Embryonic facial prominence (tissue), 1 donor: ENCODE measurements around the gene CACNA2D1.

Experiments used
- DNase-seq: peaks from one replicate; pipeline ENCODE4 v3.0.0-alpha.2; 2016; ENCODE audit errors: extremely low spot score

Gene CACNA2D1

GRCh38 chr7:82226191-82226590, 217.4 kb downstream of the CACNA2D1 start:
- DNase-seq, result no peak

GRCh38 chr7:82224529-82224928, 219.0 kb downstream of the CACNA2D1 start:
- no peak for DNase-seq

- DNase-seq, result no peak
Measured at GRCh38 chr7:82223580-82223979, 220.0 kb downstream of the CACNA2D1 start.

- no peak for DNase-seq
Measured at GRCh38 chr7:82221152-82221674, 222.4 kb downstream of the CACNA2D1 start.

GRCh38 chr7:82212466-82212865, 231.1 kb downstream of the CACNA2D1 start:
- no peak for DNase-seq

- DNase-seq, result no peak
Measured at GRCh38 chr7:82211333-82211732, 232.2 kb downstream of the CACNA2D1 start.

GRCh38 chr7:82210416-82211184, 233.0 kb downstream of the CACNA2D1 start:
- DNase-seq, result no peak

- no peak for DNase-seq
Measured at GRCh38 chr7:82209179-82209747, 234.3 kb downstream of the CACNA2D1 start.

GRCh38 chr7:82204694-82205093, 238.9 kb downstream of the CACNA2D1 start:
- no peak for DNase-seq

- no peak for DNase-seq
Measured at GRCh38 chr7:82202965-82203364, 240.6 kb downstream of the CACNA2D1 start.

GRCh38 chr7:82202107-82202506, 241.5 kb downstream of the CACNA2D1 start:
- no peak for DNase-seq

GRCh38 chr7:82200601-82201000, 243.0 kb downstream of the CACNA2D1 start:
- DNase-seq, result no peak

GRCh38 chr7:82194016-82194643, 249.4 kb downstream of the CACNA2D1 start:
- no peak for DNase-seq

- DNase-seq, result no peak
Measured at GRCh38 chr7:82188636-82189035, 254.9 kb downstream of the CACNA2D1 start.

GRCh38 chr7:82185443-82185842, 258.1 kb downstream of the CACNA2D1 start:
- DNase-seq, result no peak

- DNase-seq, result no peak
Measured at GRCh38 chr7:82183634-82184033, 259.9 kb downstream of the CACNA2D1 start.

GRCh38 chr7:82179311-82179710, 264.3 kb downstream of the CACNA2D1 start:
- no peak for DNase-seq

GRCh38 chr7:82175319-82175718, 268.3 kb downstream of the CACNA2D1 start:
- DNase-seq, result no peak

- DNase-seq, result no peak
Measured at GRCh38 chr7:82173400-82174021, 270.1 kb downstream of the CACNA2D1 start.

GRCh38 chr7:82172881-82173280, 270.7 kb downstream of the CACNA2D1 start:
- no peak for DNase-seq

GRCh38 chr7:82172017-82172416, 271.6 kb downstream of the CACNA2D1 start:
- no peak for DNase-seq

- DNase-seq, result no peak
Measured at GRCh38 chr7:82167558-82168314, 275.8 kb downstream of the CACNA2D1 start.
